HEK293 (cell line): ENCODE results near the gene TTC33.
A peak's percentile ranks its signal among the peaks of the same experiment; 100 is the strongest.

Source experiments
- ATF2 ChIP-seq: fragments of 450-650 bp; formaldehyde crosslinking; IDR thresholded peaks from 2 replicates; pipeline ENCODE4 v1.5.1; 2016; ENCODE audit warnings: missing biosample characterization, missing genetic modification characterization, low read depth
- EGR2 ChIP-seq: fragments of 450-650 bp; formaldehyde crosslinking; IDR thresholded peaks from 2 replicates; pipeline ENCODE4 v1.5.1; 2016; ENCODE audit warnings: low read depth, missing biosample characterization, missing genetic modification characterization
- GLI2 ChIP-seq: fragments of 450-650 bp; formaldehyde crosslinking; IDR thresholded peaks from 2 replicates; pipeline ENCODE4; 2017; ENCODE audit warnings: missing biosample characterization, missing genetic modification characterization, low read depth, borderline replicate concordance
- HOXC10 ChIP-seq: sonication (generic); formaldehyde crosslinking; IDR thresholded peaks from 2 replicates; pipeline ENCODE4 v1.8.1; 2023; ENCODE audit warnings: mild to moderate bottlenecking, missing genetic modification reagents
- KLF17 ChIP-seq: fragments of 450-650 bp; formaldehyde crosslinking; IDR thresholded peaks from 2 replicates; pipeline ENCODE4 v1.5.1; 2016; ENCODE audit warnings: missing biosample characterization, missing genetic modification characterization
- MZF1 ChIP-seq: fragments of 450-650 bp; formaldehyde crosslinking; IDR thresholded peaks from 2 replicates; pipeline ENCODE4 v1.5.1; 2017; ENCODE audit warnings: missing biosample characterization, missing genetic modification characterization, borderline replicate concordance
- PRDM1 ChIP-seq: fragments of 450-650 bp; formaldehyde crosslinking; IDR thresholded peaks from 2 replicates; pipeline ENCODE4; 2016; ENCODE audit warnings: missing biosample characterization, missing genetic modification characterization
- SP3 ChIP-seq: fragments of 450-650 bp; formaldehyde crosslinking; IDR thresholded peaks from 2 replicates; pipeline ENCODE4 v1.5.1; 2016; ENCODE audit warnings: missing biosample characterization, missing genetic modification characterization
- ZBTB17 ChIP-seq: fragments of 450-650 bp; formaldehyde crosslinking; IDR thresholded peaks from 2 replicates; pipeline ENCODE4 v1.5.1; 2016; ENCODE audit warnings: missing biosample characterization, missing genetic modification characterization
- ZBTB48 ChIP-seq: fragments of 450-650 bp; formaldehyde crosslinking; IDR thresholded peaks from 2 replicates; pipeline ENCODE4 v1.5.1; 2016; ENCODE audit warnings: missing biosample characterization, missing genetic modification characterization
- ZBTB8A ChIP-seq: fragments of 450-650 bp; formaldehyde crosslinking; IDR thresholded peaks from 2 replicates; pipeline ENCODE4 v1.5.1; 2016; ENCODE audit warnings: missing biosample characterization, missing genetic modification characterization
- ZNF132 ChIP-seq: fragments of 450-650 bp; formaldehyde crosslinking; IDR thresholded peaks from 2 replicates; pipeline ENCODE4 v1.5.1; 2017; ENCODE audit warnings: missing biosample characterization, missing genetic modification characterization, borderline replicate concordance
- ZNF155 ChIP-seq: fragments of 450-650 bp; formaldehyde crosslinking; IDR thresholded peaks from 2 replicates; pipeline ENCODE4 v1.5.1; 2016; ENCODE audit warnings: missing biosample characterization, missing genetic modification characterization
- ZNF2 ChIP-seq: fragments of 450-650 bp; formaldehyde crosslinking; IDR thresholded peaks from 2 replicates; pipeline ENCODE4 v1.5.1; 2016; ENCODE audit warnings: missing biosample characterization, missing genetic modification characterization
- ZNF211 ChIP-seq: fragments of 450-650 bp; formaldehyde crosslinking; IDR thresholded peaks from 2 replicates; pipeline ENCODE4 v1.5.1; 2016; ENCODE audit warnings: low read depth, missing biosample characterization, missing genetic modification characterization
- ZNF311 ChIP-seq: fragments of 450-650 bp; formaldehyde crosslinking; IDR thresholded peaks from 2 replicates; pipeline ENCODE4 v1.5.1; 2017; ENCODE audit warnings: missing biosample characterization, missing genetic modification characterization, borderline replicate concordance
- ZNF416 ChIP-seq: fragments of 450-650 bp; formaldehyde crosslinking; IDR thresholded peaks from 2 replicates; pipeline ENCODE4 v1.5.1; 2016; ENCODE audit warnings: missing biosample characterization, missing genetic modification characterization
- ZNF514 ChIP-seq: fragments of 450-650 bp; formaldehyde crosslinking; IDR thresholded peaks from 2 replicates; pipeline ENCODE4 v1.5.1; 2016; ENCODE audit warnings: missing biosample characterization, missing genetic modification characterization
- ZNF548 ChIP-seq: fragments of 450-650 bp; formaldehyde crosslinking; IDR thresholded peaks from 2 replicates; pipeline ENCODE4 v1.5.1; 2016; ENCODE audit warnings: missing biosample characterization, missing genetic modification characterization
- ZNF549 ChIP-seq: fragments of 450-650 bp; IDR thresholded peaks from 2 replicates; pipeline ENCODE4 v1.5.1; 2018; ENCODE audit warnings: missing biosample characterization, missing genetic modification characterization, mild to moderate bottlenecking, inconsistent platforms, moderate library complexity
- ZNF610 ChIP-seq: fragments of 450-650 bp; formaldehyde crosslinking; IDR thresholded peaks from 2 replicates; pipeline ENCODE4 v1.5.1; 2016; ENCODE audit warnings: missing biosample characterization, missing genetic modification characterization, borderline replicate concordance
- ZNF660 ChIP-seq: fragments of 450-650 bp; IDR thresholded peaks from 2 replicates; pipeline ENCODE4 v1.5.1; 2018; ENCODE audit warnings: missing biosample characterization, mild to moderate bottlenecking, missing genetic modification characterization
- ZNF664 ChIP-seq: fragments of 450-650 bp; formaldehyde crosslinking; IDR thresholded peaks from 2 replicates; pipeline ENCODE4 v1.5.1; 2016; ENCODE audit warnings: missing biosample characterization, missing genetic modification characterization
- ZNF76 ChIP-seq: fragments of 450-650 bp; formaldehyde crosslinking; IDR thresholded peaks from 2 replicates; pipeline ENCODE4; 2016; ENCODE audit warnings: low read depth, missing biosample characterization, missing genetic modification characterization, borderline replicate concordance
- ZNF792 ChIP-seq: fragments of 450-650 bp; formaldehyde crosslinking; IDR thresholded peaks from 2 replicates; pipeline ENCODE4 v1.5.1; 2016; ENCODE audit warnings: missing biosample characterization, missing genetic modification characterization
- ZNF843 ChIP-seq: fragments of 450-650 bp; formaldehyde crosslinking; IDR thresholded peaks from 2 replicates; pipeline ENCODE4 v1.5.1; 2016; ENCODE audit warnings: missing biosample characterization, missing genetic modification characterization
- ZSCAN30 ChIP-seq: fragments of 450-650 bp; IDR thresholded peaks from 2 replicates; pipeline ENCODE4 v1.5.1; 2018; ENCODE audit warnings: missing biosample characterization, mild to moderate bottlenecking, missing genetic modification characterization, moderate library complexity
- TF ChIP-seq, protein P1 (sequence below): fragments of 450-650 bp; formaldehyde crosslinking; IDR thresholded peaks from 2 replicates; pipeline ENCODE4; 2016; ENCODE audit warnings: missing biosample characterization, missing genetic modification characterization
- TF ChIP-seq, protein P2 (sequence below): fragments of 450-650 bp; formaldehyde crosslinking; IDR thresholded peaks from 2 replicates; pipeline ENCODE4 v1.5.1; 2016; ENCODE audit warnings: missing biosample characterization, missing genetic modification characterization
- TF ChIP-seq, protein P3 (sequence below): fragments of 450-650 bp; formaldehyde crosslinking; IDR thresholded peaks from 2 replicates; pipeline ENCODE4 v1.5.1; 2016; ENCODE audit warnings: missing biosample characterization, missing genetic modification characterization
- TF ChIP-seq, protein P4 (sequence below): sonication (generic); formaldehyde crosslinking; IDR thresholded peaks from 2 replicates; pipeline ENCODE4 v1.8.1; 2022; ENCODE audit warnings: mild to moderate bottlenecking, moderate library complexity, missing genetic modification reagents

TTC33 gene

DNA sequence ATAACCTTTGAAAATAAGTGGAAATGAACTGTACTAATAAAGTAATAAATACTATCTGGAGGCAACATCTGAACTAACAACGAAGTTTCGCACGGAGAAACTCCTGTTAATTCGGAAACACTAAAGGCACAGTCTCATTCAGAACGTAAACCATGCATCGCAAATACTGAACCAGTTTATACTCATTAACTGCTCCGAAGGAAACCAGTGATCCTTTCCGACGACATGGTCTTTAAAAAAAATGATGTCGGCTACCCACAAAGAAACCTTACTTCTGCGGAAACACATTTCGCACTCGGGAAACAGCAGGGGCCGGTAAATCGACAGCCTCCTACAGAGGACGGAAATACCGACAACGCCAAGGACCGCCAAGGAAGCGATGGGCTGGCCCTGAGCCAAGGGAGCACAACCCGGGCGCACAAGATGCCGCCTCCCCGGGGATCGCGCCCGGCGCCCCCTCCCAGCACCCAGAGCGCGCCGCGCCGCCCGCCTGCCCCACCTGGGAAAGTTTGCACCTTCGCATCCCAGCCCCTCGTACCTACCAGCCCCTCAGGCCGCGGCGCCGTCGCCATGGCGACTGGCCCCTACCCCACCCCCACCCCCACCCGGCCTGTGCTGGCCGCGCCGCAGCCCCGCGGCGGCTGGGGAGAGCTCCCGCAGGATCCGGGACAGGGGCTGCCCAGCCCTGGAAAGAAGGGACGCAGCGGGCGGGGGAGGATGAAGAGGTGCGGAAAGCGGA, 41.7 kb upstream of the TTC33 start (continued):
- TF ChIP-seq MZF1 (tag by site-specific recombination): peak; percentile 55; the same call in 1 of the 2 replicates
- TF ChIP-seq KLF17 (tag by site-specific recombination): peak; percentile 57
- no peak for TF ChIP-seq SP3
- TF ChIP-seq ZNF548: no peak
- TF ChIP-seq, protein P1, sequence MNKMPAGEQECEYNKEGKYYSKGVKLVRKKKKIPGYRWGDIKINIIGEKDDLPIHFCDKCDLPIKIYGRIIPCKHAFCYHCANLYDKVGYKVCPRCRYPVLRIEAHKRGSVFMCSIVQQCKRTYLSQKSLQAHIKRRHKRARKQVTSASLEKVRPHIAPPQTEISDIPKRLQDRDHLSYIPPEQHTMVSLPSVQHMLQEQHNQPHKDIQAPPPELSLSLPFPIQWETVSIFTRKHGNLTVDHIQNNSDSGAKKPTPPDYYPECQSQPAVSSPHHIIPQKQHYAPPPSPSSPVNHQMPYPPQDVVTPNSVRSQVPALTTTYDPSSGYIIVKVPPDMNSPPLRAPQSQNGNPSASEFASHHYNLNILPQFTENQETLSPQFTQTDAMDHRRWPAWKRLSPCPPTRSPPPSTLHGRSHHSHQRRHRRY: no peak
- no peak for TF ChIP-seq ZNF514
- peak; percentile 48; the same call in 1 of the 2 replicates for TF ChIP-seq ZNF660
- TF ChIP-seq ZNF311: no peak
- TF ChIP-seq ZBTB8A: peak; percentile 97
- TF ChIP-seq ZNF843 (tag by site-specific recombination): peak; percentile 45; the same call in 1 of the 2 replicates
- TF ChIP-seq ZBTB48 (tag by site-specific recombination): peak; percentile 99
- TF ChIP-seq PRDM1 (tag by site-specific recombination): no peak
- no peak for TF ChIP-seq ZNF549
- TF ChIP-seq ZNF211 (tag by site-specific recombination): no peak
- TF ChIP-seq ZSCAN30 (tag by site-specific recombination): no peak; the same call in 1 of the 2 replicates
- TF ChIP-seq ZNF132 (tag by site-specific recombination): no peak
- no peak for TF ChIP-seq ZNF792 (tag by site-specific recombination)
- TF ChIP-seq GLI2 (tag by site-specific recombination): no peak
- no peak for TF ChIP-seq HOXC10 (CRISPR knock-in tag)
- TF ChIP-seq ATF2: no peak
- no peak for TF ChIP-seq ZNF664 (tag by site-specific recombination)
- peak; percentile 37; the same call in 1 of the 2 replicates for TF ChIP-seq ZNF2 (tag by site-specific recombination)
- peak; percentile 78; the same call in 1 of the 2 replicates for TF ChIP-seq ZNF76
- TF ChIP-seq EGR2 (tag by site-specific recombination): 0 out of 2 replicates have a peak, but pooled peaks have one; percentile 14
- TF ChIP-seq, protein P2, sequence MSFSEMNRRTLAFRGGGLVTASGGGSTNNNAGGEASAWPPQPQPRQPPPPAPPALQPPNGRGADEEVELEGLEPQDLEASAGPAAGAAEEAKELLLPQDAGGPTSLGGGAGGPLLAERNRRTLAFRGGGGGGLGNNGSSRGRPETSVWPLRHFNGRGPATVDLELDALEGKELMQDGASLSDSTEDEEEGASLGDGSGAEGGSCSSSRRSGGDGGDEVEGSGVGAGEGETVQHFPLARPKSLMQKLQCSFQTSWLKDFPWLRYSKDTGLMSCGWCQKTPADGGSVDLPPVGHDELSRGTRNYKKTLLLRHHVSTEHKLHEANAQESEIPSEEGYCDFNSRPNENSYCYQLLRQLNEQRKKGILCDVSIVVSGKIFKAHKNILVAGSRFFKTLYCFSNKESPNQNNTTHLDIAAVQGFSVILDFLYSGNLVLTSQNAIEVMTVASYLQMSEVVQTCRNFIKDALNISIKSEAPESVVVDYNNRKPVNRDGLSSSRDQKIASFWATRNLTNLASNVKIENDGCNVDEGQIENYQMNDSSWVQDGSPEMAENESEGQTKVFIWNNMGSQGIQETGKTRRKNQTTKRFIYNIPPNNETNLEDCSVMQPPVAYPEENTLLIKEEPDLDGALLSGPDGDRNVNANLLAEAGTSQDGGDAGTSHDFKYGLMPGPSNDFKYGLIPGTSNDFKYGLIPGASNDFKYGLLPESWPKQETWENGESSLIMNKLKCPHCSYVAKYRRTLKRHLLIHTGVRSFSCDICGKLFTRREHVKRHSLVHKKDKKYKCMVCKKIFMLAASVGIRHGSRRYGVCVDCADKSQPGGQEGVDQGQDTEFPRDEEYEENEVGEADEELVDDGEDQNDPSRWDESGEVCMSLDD: peak; percentile 67; the same call in 1 of the 2 replicates
- 0 out of 2 replicates have a peak, but pooled peaks have one; percentile 20 for TF ChIP-seq ZNF610 (tag by site-specific recombination)
- TF ChIP-seq, protein P3, sequence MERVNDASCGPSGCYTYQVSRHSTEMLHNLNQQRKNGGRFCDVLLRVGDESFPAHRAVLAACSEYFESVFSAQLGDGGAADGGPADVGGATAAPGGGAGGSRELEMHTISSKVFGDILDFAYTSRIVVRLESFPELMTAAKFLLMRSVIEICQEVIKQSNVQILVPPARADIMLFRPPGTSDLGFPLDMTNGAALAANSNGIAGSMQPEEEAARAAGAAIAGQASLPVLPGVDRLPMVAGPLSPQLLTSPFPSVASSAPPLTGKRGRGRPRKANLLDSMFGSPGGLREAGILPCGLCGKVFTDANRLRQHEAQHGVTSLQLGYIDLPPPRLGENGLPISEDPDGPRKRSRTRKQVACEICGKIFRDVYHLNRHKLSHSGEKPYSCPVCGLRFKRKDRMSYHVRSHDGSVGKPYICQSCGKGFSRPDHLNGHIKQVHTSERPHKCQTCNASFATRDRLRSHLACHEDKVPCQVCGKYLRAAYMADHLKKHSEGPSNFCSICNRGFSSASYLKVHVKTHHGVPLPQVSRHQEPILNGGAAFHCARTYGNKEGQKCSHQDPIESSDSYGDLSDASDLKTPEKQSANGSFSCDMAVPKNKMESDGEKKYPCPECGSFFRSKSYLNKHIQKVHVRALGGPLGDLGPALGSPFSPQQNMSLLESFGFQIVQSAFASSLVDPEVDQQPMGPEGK: peak; percentile 93
- no peak for TF ChIP-seq ZNF155 (tag by site-specific recombination)
- peak; percentile 78 for TF ChIP-seq ZBTB17 (tag by site-specific recombination)
- TF ChIP-seq, protein P4, sequence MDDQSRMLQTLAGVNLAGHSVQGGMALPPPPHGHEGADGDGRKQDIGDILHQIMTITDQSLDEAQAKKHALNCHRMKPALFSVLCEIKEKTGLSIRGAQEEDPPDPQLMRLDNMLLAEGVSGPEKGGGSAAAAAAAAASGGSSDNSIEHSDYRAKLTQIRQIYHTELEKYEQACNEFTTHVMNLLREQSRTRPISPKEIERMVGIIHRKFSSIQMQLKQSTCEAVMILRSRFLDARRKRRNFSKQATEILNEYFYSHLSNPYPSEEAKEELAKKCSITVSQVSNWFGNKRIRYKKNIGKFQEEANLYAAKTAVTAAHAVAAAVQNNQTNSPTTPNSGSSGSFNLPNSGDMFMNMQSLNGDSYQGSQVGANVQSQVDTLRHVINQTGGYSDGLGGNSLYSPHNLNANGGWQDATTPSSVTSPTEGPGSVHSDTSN (CRISPR knock-in tag): no peak
- TF ChIP-seq ZNF416: no peak
